ENCODE measurements around the gene DNASE1L2.
"Not testable (repeated sequence)": the region's sequence is repeated elsewhere in the genome, so short reads cannot be mapped to it uniquely, and the experiment has no call there.

DNASE1L2 gene

DNA sequence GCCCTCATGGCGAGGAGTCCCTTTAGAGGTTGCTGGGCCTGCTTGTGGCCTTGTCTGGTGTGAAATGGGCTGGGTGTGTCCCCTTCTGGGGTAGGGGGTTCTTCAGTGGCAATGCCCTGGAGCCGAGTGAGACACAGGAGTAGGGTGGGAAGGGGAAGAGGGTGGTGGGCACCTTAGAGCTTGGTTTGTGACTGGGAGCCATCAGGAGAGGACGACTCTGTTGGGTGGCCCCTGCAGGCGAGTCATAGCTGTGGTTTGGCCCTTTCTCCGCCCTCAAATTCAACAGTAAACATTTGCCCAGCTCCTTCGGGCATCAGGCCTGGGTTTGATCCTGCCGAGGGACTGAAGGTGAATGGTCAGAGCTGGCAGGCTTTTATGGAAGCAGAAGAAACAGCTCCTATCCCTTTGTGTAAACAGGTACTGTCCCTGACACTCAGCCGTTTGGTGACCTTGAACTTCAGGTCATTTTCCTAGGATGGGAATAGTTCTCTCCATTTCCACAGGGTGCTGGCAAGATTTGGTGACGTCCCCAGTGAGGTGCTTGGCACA lies 9.9 kb upstream of the DNASE1L2 start:
- DNase-seq = no peak

DNA sequence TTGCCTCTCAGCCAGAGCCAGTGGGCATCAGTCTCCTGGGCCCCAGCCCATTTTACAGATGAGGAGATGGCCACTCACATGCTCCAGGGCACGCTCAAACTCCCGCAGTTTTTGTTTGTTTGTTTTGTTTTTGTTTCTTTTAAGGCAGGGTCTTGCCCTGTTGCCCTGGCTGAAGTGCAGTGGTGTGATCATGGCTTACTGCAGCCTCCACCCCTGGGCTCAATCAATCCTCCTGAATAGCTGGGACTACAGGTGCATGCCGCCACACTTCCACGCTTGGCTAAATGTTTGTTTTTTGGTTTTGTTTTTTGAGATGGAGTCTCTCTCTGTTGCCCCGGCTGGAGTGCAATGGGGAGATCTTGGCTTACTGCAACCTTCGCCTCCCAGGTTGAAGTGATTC lies 9.3 kb upstream of the DNASE1L2 start:
- DNase-seq = no peak

DNA sequence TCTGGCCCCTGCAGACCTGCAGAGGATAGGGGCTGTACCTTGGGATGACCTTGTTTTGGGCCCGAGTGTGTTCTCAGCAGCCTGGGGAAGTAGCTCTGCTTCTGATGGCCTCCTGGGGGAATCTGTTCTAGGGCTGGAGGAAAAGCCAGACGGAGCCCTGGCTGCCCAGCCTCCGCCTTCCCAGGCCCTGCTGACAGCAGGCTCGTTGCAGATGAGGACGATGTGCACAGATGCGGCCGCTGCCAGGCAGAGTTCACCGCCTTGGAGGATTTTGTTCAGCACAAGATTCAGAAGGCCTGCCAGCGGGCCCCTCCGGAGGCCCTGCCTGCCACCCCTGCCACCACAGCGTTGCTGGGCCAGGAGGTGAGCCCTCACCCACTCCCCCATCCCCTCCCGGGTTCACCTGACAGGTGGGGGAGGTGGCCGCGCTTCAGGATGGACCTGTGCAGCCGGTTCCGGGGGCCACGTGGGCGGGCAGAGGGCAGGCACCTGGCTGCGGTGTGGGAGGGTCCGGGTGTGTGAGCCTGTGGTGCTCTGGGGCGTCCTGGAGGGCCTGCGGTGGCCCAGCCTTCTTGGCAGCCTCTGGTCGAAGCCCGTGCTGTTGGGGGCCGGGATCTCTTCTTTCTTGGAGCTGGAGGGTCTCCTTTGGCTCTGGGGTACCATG lies 8.0 kb upstream of the DNASE1L2 start:
- no peak for DNase-seq

DNA sequence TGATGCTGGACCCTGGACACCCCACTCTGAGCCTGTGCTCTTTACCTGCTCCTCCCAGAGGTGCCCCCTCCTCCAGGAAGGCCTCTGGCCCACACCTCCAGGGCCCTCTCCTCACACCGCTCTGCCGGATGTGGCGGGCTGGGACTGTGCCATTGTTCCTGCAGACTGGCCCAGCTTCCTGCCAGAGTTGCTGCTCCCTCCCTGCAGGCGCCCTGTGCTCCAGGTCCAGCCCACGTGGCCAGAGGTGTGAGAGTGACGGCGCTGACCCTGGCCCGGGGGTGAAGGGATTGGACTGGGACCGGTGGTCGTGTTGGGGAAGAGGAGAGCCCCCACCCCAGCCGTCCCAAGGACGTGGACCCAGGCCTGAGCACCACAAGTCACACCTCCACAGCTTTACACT lies 7.2 kb upstream of the DNASE1L2 start:
- no peak for DNase-seq

DNA sequence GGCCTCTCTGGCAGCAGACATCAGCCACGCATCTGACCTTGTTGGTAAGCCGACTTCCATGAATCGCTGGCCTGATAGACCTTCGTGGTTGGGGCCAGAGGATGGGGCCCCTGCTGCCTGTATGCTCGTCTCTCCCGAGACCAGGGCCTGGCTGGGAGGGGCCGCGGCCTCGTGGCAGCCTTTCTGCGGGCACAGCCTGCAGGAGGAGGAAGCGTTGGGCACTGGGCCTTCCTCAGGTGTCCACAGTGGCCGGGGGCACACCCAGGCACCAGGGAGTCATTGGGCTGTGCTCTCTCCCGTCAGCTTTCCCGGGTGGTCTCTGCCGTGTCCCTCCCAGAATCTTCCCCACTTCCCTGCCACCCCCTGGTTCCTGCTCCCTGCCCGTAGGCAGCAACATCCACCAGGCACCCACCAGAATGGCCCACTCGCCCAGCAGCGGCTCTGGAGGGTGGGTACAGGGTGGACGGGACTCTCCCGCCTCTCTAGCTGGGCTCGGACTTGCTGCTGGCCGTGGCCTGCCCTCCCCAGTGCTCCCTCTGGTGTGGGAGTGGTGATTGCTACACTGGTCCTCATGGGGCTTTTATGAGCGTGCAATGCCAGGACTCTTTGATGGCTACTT lies 6.5 kb upstream of the DNASE1L2 start:
- DNase-seq = no peak

DNA sequence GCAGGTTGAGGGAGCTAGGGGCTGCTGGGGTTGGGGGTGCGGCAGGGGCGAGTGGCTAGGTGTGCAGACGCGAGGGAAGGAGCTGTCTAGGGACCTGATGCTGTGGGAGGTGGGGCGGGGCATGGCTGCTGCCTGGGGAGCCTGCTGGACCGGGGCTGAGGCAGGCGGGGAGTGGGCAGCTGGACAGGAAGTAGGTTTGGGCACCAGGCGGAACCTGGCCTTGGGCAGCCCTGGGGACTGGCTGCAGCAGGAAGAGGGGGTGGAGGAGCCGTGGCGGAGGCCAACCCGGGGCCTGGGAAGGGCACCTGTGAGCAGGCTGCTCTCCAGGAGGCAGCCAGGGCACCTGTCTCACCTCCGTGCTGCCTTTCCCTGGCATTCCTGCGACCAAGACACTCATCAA lies 5.9 kb upstream of the DNASE1L2 start:
- DNase-seq = no peak

DNA sequence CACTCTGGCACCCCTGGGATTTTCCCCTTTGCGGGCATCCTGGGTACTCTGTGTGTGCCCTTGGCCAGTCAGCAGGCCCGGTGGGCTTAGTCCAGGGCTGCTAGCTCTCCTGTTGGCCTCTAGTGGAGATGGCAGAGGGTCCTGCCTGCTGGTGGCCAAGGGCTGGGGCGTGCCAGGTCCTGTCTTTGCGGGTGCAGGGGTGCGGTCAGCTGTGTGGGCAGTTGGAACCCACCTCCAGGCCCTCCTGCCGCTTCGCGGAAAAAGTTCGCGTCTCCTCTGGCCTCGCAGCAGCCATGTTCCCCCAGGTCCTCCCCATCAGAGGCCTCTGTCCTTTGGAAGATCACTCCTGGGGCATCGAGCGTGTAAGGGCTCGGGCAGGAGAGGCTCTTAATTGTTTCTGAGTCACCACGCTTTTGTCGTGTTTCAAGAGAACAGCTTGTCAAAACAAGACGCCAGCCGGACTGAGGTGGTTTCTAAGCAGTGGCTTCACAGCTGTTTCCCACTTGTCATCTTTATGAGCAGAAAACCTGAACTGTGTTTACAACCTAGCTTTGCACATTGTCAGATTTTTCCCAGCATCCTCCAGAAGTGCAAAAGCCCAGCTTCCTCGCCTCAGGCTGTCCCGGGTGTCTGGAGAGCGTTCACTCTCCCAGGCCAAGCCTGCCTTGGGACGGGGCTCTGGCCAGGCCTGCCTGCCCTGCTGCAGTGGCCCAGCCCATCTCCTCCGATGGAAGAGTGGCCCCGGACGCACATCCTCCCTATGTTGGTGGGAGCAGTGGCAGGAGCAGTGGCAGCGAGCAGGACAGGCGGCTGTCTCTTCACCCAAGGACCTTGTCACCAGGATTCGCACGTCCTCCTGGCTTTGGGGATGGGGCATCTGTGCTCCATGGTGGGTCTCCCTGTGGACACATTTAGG lies 5.0 kb upstream of the DNASE1L2 start:
- no peak for DNase-seq

DNA sequence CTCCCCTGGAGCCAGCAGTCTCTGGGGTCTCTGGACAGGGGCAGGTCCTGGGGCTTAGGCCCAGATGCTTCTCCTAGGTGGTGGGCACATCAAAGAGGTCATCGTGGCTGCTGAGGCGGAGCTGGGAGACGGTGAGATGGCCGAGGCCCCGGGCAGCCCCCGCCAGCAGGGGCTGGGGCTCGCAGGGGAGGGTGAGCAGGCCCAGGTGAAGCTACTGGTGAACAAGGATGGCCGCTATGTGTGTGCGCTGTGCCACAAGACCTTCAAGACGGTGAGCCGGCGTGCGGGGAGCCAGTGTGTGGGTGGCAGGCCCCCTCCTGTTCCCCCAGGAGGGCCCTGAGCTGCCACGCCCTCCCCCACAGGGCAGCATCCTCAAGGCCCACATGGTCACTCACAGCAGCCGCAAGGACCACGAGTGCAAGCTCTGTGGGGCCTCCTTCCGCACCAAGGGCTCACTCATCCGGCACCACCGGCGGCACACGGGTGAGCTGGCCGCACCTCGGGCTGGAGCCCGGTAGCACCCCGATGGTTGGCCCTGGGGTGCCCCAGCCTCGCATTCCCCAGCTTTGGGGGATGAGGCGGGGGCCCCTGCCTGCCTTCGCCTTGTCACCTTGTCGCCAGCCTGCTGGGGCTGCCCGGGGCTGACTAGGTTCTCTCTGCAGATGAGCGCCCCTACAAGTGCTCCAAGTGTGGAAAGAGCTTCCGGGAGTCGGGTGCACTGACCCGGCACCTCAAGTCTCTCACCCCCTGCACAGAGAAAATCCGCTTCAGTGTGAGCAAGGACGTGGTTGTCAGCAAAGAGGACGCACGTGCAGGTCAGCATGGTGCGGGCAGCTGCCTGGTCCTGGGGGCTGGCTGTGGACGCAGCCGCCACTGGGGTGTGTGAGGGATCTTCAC lies 3.9 kb upstream of the DNASE1L2 start:
- no peak for DNase-seq

DNA sequence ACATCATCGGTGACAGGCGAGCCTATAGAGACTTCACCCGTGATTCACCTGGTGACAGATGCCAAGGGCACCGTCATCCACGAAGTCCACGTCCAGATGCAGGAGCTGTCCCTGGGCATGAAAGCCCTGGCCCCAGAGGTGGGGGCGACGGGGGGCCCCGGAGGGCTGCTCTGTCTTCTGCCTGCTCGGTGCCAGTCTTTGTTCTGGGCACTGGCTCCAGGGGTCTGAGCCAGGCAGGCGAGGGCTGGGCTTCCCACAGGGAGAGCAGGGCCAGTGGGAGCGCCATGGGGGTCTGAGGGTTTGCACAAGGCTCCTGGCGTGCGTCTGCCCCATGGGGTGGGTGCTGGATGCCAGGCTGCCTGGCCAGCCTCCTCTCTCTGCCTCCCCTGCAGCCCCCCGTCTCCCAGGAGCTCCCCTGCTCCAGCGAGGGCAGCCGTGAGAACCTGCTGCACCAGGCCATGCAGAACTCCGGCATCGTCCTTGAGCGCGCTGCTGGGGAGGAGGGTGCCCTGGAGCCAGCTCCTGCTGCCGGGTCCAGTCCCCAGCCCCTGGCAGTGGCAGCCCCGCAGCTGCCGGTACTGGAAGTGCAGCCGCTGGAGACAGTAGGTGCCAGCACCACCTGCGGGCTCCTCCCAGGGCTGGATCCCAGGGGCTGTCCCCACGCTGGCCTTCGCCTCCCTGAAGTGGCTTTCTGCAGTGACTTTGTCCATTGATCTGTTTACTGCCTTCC lies 3.0 kb upstream of the DNASE1L2 start:
- DNase-seq = no peak

DNA sequence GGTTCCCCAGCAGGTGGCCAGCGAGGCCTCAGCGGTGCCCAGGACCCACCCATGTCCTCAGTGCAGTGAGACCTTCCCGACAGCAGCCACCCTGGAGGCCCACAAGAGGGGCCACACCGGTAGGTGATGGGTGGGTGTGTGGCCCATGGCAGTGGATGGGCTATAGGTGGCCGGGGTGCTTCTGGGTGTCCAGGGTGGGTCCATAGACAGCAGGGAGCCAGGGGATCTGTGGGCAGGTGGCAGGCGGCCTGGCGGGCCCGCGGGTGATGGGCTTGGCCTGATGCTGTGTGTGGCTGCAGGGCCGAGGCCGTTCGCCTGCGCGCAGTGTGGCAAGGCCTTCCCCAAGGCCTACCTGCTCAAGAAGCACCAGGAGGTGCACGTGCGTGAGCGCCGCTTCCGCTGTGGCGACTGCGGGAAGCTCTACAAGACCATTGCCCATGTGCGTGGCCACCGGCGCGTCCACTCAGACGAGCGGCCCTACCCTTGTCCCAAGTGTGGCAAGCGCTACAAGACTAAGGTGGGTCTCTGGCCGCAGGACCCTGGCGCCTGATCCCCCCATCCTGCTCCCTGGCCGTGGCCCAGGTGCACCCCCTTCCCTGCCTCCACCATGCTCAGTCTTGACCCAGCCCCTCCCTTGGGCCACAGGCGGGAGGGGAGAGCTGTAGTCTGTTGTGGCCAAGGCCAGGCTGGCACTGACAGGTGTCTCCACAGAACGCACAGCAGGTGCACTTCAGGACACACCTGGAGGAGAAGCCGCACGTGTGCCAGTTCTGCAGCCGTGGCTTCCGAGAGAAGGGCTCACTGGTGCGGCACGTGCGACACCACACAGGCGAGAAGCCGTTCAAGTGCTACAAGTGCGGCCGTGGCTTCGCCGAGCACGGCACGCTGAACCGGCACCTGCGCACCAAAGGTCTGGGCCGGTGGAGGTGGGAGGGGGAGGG lies 2.1 kb upstream of the DNASE1L2 start:
- no peak for DNase-seq

DNA sequence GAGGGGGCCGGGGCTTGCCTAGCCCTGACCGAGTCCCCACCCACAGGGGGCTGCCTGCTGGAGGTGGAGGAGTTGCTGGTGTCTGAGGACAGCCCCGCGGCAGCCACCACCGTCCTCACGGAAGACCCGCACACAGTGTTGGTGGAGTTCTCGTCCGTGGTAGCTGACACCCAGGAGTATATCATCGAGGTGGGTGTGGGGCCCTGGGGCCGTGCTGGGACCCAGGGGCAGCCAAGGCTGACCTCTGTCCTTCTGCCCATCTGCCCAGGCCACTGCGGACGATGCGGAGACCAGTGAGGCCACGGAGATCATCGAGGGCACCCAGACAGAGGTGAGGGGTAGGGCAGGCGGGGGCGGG lies 1.5 kb upstream of the DNASE1L2 start:
- no peak for DNase-seq

DNA sequence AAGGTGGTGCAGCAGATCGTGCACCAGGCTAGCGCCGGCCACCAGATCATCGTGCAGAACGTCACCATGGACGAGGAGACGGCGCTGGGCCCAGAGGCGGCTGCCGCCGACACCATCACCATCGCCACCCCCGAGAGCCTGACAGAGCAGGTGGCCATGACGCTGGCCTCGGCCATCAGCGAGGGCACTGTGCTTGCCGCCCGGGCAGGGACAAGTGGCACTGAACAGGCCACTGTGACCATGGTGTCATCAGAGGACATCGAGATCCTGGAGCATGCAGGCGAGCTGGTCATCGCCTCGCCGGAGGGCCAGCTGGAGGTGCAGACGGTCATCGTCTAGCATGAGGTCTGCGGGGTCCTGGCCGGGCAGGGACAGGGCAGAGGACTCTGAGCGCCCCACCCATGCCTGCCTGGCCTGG lies 1.0 kb upstream of the DNASE1L2 start:
- DNase-seq = no peak

DNA sequence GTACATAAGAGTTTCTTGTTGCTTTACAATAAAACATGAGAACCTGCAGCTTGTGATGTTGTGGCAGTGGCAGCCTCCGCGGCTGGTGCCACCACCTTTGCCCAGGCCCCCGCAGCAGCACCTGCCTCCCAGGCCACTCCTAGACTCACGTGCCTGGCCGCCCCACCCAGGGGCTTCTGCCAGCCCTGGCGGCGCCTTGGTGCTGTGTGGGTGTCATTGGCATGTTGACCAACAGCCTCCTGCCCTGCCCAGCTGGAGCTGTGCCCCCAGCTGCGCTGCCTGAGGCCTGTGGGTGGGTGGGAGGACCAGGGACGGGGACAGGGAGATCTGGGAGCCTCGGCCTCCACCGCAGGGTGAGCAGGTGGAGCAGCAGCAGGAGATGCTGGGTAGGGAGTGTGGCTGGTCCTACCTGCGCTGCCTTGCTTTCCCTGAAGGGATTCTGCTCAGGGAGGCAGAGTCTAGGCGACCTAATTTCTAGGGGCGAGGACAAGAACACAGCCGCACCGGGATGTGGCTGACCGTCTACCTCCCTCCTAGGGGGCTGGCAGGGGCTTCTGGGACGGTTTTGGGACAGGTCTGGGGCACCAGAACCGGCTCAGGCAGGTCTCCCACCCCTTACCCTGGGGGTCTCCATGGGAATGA lies 428 bp upstream of the DNASE1L2 start:
- no peak for DNase-seq

DNA sequence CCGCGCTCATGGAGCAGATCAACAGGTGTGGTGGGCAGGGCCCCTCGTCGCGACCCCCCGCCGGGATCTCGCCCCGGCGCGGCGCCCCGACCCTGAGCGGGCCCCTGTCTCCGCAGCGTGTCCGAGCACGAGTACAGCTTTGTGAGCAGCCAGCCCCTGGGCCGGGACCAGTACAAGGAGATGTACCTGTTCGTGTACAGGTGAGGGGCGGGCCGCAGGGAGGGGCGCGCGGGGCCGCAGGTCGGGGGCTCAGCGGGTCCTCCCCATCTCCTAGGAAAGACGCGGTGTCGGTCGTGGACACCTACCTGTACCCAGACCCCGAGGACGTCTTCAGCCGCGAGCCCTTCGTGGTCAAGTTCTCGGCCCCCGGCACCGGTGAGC lies 848 bp downstream of the DNASE1L2 start:
- DNase-seq = no peak

DNA sequence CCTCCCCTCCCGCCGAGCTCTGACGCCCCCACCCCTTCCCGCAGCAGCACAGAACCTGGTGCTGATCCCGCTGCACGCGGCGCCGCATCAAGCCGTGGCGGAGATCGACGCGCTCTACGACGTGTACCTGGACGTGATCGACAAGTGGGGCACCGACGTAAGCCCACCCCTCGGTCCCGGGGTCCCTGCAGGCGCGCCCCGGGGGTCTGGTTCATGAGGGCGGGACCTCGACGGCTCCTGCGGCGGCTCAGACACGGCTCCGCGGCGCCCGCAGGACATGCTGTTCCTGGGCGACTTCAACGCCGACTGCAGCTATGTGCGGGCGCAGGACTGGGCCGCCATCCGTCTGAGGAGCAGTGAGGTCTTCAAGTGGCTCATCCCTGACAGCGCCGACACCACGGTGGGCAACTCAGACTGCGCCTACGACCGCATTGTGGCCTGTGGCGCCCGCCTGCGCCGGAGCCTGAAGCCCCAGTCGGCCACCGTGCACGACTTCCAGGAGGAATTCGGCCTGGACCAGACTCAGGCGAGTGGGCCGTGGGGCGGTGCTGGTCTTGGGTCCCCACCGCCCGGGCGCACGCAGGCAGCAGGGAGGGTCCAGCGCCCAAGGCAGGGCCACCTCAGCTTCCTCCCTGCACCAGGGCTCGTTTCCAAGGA lies 1.4 kb downstream of the DNASE1L2 start:
- DNase-seq = no peak

DNA sequence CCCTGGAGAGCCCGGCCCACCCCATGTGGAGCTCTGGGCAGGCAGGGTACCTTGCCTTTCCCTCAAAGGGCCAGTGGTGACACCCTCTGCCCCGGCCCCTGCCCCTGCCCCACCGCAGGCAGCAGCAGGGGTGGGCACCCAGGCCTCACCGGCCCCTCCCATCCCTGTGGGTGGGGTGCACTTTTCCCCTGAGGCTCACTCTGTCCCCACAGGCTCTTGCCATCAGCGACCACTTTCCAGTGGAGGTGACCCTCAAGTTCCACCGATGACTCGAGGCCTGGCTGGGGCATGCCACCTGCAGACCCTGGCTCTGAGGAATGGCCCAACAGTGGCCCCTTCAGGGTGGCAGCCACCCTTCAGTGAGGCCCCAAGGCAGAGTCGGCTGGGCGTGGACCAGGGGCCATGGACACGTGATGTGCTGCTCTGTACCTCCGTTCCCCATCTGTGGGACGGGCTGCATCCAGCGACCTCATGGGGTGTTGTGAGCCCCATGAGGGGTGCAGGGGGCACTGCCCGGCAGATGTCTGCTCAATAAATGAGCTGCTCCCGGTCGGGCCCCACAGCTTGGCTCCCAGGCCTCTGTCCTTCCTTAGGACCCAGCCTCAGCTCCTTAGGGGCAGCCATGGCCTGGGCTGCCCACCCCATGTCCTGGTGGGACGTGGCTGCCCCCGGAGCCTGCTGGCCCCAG lies 2.0 kb downstream of the DNASE1L2 start:
- DNase-seq = no peak

DNA sequence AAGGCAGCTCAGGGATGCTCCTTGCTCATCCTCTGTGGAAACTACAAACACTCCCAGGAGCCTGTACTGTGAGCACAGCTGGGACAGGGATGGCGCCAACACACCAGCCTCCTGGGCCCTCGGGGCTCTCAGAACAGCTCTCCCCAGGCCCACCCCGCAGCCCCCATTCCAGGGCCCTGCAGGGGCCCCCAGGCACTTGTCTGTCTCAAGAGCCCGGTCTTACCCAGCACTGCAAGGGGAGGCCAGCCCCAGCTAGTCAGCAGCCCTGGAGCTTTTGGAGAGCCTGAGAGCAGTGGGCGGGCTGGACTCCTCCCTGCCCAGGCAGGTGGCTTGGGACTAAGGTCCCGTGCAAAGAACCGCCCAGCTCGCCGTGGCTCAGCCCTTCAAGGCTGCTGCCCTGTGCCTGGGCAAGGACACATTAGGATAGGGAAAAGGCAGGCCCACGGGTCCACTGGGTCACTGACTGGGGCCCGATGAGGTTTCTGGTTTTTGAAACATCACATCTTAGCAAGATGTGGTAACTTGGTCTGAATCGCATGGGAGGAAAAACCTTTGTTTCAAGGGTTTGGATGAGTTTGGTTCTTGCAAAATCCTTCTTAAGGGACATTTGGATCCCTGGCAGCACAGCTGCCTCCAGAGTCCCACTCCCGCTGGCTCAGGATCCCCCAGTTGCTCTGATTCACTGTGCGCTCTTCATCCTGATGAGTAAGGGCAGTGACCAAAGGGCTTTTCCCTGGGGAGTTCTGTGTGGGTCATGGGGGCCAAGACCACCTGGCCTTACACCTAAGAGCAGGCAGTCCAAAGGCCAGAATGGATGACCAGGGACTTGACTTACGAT lies 2.8 kb downstream of the DNASE1L2 start:
- no peak for DNase-seq

DNA sequence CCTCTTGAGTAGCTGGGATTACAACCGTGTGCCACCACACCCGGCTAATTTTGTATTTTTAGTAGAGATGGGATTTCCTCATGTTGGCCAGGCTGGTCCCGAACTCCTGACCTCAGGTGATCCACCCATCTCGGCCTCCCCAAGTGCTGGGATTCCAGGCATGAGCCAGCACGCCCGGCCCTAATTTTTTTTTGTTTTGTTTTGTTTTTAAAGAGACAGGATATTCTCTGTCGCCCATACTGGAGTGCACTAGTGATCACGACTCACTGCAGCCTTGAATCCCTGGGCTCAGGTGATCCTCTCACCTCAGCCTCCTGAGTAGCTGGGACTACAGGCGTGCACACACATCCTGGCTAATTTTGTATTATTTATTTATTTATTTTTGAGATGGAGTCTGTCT lies 4.1 kb downstream of the DNASE1L2 start:
- DNase-seq = not testable (repeated sequence)

All from CD4-positive, alpha-beta T cell treated with Interleukin-4 for 1 hour (primary cell).